HG03108 (cell line): ENCODE results near the gene SMIM44.
A peak's percentile ranks its signal among the peaks of the same experiment; 100 is the strongest.
"Not testable (repeated sequence)": the region's sequence is repeated elsewhere in the genome, so short reads cannot be mapped to it uniquely, and the experiment has no call there.

Experiments
- ATAC-seq: cut with Tn5 transposase; IDR thresholded peaks from one replicate; pipeline ENCODE4 v1.9.1; 2021; ENCODE audit warnings: moderate library complexity; ENCODE audit not compliant: unreplicated experiment

SMIM44 gene

DNA sequence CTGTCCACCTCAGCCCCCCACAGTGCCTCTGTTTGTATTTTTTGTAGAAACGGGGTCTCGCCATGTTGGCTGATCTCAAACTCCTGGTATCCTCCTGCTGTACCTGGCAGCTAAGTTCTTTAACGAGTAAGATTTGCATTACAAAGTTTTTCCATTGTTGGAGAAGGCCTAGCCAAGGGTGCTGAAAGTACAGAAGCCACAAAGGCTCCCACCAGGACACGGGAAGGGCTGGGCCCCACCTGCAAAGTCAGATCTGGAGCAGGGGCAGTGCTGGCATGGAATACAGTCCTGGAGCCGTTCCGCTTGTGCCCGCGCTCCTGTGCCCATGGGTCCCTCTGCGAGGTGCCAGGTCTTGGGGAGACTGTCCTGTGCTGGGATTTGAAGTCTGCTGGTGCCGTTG, 35.0 kb upstream of the SMIM44 start:
- ATAC-seq: no peak

DNA sequence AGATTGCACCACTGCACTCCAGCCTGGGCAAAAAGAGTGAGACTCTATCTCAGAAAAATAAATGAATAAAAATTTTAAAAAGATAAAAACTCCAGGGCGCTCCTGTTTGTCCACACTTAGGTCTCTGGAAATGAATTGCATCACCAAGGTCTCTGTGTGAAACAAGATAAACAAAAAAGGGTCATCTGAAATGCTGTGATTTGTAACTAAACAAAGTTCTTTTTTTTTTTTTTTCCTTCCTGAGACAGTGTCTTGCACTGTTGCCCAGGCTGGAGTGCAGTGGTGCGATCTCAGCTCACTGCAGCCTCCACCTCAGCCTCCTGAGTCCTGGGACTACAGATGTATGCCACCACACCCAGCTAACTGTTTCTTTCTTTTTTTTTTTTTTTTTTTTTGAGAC, 34.4 kb upstream of the SMIM44 start:
- no peak for ATAC-seq

DNA sequence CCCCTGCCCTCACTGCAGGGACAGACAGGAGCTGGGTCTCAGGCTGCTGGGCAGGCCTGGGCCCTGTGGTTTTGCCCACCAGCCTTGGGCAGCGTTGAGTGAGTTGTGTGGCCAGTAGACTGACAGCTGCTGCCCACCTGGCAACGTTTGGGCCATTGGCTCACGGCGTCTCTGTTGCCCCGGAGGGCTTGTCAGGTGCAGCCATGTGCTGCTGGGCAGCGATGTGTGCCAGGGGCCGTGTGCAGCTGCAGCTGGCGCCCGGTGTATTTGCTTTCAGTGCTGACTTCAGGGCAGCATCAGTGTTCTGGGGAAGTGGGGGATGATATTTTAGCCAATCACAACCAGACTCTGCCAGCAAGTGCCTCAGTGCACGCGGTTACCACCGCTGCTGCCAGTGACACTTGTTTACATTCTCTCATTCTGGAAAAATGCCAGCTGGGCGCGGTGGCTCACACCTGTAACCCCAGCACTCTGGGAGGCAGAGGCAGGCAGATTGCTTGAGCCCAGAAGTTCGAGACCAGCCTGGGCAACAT, 33.5 kb upstream of the SMIM44 start:
- no peak for ATAC-seq

- ATAC-seq: no peak
These were observed 32.7 kb upstream of the SMIM44 start for GRCh38 chr19:3515891-3516422.

- ATAC-seq: no peak
These were observed 31.7 kb upstream of the SMIM44 start for GRCh38 chr19:3514930-3515329.

DNA sequence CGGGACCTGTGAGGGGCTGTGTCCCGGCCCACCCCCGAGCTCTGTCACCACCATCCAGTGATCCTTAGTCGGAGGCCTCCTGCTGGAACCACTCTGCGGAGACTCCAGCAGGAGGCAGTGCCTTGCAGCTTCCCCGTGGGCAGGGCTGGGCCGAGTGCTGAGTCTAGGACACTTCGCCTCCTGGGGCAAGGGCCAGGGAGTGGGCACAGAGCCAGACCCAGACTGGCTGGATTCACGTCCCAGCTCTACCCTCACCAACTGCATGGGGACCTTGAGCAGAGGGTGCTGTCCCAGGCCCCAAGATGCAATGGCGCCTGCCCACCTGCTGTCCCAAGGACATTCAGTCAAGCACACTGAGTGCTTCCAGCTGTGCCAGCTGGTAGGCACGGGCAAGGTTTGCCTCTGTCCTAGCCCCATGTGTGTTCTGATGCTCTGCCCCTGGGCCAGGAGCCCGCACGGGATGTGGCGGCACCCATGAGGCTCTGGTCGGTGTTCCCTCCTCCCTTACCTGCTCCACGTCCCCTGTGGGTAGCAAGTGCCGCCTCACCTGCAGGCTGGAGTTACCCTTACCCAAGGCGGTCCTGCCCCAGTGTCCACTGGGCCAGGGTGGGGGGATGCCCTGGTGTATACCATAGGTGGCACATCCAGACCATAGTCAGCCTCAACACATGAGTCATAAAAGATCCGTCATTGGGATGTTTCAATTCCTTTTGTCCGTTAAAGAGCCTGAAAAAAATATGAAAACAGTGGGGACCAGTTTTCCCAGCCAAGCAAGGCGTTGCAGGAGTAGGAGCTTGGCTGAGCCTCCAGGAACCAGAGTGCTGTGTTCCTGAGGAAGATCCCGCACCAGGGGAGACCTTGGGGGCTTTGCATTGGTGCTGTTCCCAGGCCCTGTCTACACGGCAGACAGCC, 30.2 kb upstream of the SMIM44 start:
- ATAC-seq: no peak

DNA sequence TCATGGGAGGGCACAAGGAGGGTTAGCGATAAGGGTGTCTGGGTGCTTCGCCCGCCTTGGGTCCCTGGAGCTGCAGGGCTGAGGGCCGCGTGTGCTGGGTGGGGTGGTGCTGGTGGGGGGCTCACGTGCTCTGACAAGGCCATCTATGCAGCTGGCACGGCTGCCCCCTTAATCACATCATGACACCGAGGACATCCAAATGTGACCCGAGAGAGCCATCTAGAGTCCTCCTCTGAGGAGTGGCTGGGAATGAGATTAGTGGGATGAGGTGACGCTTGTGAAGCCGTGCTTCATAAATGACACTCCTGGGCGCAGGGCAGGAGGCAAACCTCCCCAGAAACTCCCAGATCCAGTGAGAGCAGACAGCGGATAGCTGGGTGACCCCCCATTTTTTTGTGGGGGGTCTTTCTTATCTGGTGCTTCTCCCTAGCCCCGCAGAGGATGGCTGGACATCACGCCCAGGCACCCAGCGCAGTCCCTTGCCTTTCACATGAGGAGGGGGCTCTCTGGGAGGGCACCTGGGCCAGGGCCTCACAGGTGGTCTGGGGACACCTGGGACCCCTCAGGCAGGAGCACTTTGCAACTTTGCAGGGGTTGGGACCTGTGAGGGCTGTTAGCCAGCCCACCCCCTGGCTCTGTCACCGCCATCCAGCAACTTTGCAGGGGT, 29.5 kb upstream of the SMIM44 start:
- no peak for ATAC-seq

DNA sequence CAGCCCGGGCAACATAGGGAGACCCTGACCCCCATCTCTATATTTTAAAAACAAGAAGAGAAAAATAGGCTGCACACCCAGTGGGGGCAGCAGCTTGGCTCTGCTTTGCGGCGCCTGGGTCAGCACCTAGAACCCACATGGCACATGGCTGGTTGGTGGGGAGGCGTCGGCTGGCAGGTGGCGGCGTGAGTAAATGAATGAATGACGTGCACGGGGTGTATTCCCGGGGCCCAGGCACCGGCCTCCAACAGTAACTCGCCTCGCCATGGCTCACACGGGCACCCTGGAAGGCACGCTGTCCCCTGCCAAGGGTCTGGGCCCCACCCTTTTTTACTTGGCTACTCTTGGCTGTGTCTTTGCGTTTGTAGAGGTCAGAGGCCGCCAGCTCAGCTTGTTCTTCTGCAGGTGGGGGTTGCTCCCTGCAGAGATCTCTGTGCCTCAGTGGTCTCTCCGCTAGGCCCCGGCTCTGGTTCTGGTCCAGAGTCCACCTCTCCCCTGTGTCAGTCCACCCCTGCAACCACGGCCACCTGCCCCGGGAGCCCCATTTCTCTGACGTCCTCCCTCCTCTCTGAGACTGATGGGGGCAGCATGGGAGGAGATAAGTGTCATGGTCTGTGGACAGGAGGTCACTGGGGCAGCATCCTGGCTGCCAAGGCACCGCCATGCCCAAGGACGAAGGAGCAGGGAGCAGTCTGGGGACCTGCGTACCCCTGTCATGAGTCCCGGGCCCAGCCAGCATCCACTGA, 28.4 kb upstream of the SMIM44 start:
- no peak for ATAC-seq

DNA sequence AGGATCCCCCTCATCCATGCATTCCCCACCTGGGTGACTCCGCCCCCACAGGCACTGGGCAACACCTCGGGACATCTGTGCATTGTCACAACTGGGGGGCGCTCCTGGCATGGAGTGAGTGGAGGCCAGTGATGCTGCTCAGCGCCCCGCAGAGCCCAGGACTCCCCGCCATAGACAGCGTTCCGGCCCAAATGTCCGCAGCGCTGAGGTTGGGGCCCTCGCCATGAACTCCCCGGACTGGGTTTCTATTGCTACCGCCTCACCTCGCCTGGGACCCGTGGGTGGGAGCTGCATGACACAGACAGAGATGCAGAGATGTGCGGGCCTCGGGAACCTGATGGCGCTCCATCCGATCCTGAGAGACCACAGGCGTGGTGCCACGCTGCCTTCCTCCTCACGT, 27.5 kb upstream of the SMIM44 start:
- ATAC-seq: no peak

DNA sequence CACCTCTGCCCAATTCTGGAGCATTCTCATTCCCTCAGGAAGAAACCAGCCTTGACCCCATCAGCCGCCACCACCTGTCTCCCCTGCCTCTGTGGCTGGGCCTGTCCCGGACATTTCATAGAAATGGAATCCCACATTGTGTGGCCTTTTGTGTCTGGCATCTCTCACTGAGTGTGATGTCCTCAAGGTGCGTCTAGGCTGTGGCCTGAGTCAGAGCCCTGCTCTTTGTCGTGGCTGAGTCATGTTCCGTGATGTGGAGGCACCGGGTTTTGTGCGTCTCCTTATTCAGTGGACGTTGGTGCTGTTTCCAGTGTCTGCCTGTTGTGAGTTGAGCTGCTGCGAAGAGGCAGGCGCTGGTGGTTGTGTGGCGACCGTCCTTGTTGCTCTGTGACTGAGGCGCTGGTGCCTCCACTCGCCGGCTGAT, 26.3 kb upstream of the SMIM44 start:
- ATAC-seq: no peak

GRCh38 chr19:3508771-3509535, 25.7 kb upstream of the SMIM44 start:
- no peak for ATAC-seq

DNA sequence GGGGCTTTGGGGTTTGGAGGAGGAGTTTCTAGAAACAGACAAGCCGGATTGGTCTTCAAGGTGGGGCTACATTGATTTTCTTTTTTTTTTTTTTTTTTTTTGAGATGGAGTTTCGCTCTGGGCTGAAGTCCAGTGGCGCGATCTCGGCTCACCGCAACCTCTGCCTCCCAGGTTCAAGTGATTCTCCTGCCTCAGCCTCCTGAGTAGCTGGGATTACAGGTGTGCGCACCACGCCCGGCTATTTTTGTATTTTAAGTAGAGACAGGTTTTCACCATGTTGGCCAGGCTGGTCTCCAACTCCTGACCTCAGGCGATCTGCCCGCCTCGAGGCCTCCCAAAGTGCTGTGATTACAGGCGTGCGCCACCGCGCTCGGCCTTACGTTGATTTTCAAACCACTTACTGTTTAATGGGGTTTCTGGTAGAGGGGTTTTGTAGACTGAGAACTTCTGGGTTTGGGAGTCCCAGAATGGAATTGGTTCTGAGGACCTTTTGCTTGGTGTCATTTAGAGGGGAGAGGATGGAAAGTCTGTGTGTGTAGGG, 24.9 kb upstream of the SMIM44 start:
- not testable (repeated sequence) for ATAC-seq

DNA sequence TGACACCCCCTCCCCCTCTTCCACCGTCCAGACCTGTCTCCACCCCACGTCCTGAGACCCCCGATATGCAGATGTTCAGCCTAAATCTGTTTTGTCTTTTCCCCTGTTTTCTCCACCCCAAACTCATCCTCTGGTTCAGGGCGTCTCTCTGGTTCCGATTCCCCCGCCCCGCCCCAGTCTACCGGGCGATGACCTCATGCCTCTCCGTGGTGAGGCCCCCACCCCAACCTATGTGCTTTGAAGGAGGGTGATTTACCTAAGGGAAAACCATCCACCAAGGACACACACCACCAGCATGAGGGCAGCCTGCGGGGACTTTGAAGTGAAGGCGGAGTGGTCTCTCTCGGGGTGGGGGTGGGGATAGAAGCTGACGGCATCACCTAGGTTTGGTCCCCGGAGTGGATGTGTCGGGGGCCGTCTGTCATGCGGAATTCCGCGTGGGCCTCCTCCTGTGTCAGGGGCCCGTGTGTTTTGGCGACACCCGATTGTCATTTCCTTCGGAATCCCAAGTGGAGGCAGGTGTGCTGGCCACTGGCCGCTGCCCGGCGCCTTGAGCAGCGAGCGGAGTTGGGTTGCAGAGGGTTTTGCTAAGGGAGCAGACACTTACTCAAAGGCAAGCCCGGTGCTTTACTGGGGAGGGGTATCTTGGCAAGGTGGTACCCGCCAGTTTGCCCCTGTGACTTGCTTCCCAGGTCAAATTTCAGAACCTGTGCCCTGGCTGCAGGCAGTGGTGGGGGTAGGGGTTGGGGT, 24.3 kb upstream of the SMIM44 start:
- ATAC-seq: no peak

- peak; percentile 8 for ATAC-seq
These were observed 23.4 kb upstream of the SMIM44 start for GRCh38 chr19:3506384-3507340.

- ATAC-seq: peak; percentile 83
These were observed 22.6 kb upstream of the SMIM44 start, which contains the start of gene FZR1 for GRCh38 chr19:3505598-3506383. Gene FZR1 (plus strand): TSS chr19:3506311. CDS start chr19:3522990, 16,679 bp downstream.

GRCh38 chr19:3504735-3505134, 21.5 kb upstream of the SMIM44 start:
- ATAC-seq: no peak

- ATAC-seq: no peak
These were observed 19.9 kb upstream of the SMIM44 start for GRCh38 chr19:3503036-3503572.
